GM12872 (cell line): ENCODE measurements around the gene AGXT.

Experiments
- CTCF ChIP-seq: IDR thresholded peaks from 3 replicates; pipeline ENCODE4 v1.5.1; 2011; ENCODE audit warnings: low read depth, mild to moderate bottlenecking, low read length, moderate library complexity; ENCODE audit not compliant: insufficient read depth

Gene AGXT

DNA sequence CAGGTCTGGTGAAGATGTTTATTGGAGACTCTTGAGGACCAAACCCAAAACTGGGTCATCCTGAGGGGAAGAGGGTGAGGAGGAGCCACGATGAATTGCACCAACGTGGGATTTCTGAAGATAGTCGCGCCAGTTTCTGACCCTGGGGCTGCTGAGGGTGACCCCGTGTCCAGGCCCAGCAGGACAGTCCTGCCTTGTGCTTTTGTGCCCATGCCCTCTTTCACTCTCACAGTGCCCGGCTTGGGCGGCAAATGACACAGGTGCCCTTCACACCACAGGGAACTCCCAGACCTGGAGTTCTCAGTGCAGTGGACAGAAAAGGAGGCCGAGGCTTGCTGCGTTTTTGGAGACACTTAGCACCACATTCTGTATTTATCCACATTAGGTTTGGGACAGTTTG lies 33.1 kb upstream of the AGXT start:
- TF ChIP-seq CTCF = no peak

GRCh38 chr2:240836781-240837467 lies 31.7 kb upstream of the AGXT start:
- TF ChIP-seq CTCF = no peak

GRCh38 chr2:240837621-240838020 lies 31.0 kb upstream of the AGXT start:
- no peak for TF ChIP-seq CTCF

DNA sequence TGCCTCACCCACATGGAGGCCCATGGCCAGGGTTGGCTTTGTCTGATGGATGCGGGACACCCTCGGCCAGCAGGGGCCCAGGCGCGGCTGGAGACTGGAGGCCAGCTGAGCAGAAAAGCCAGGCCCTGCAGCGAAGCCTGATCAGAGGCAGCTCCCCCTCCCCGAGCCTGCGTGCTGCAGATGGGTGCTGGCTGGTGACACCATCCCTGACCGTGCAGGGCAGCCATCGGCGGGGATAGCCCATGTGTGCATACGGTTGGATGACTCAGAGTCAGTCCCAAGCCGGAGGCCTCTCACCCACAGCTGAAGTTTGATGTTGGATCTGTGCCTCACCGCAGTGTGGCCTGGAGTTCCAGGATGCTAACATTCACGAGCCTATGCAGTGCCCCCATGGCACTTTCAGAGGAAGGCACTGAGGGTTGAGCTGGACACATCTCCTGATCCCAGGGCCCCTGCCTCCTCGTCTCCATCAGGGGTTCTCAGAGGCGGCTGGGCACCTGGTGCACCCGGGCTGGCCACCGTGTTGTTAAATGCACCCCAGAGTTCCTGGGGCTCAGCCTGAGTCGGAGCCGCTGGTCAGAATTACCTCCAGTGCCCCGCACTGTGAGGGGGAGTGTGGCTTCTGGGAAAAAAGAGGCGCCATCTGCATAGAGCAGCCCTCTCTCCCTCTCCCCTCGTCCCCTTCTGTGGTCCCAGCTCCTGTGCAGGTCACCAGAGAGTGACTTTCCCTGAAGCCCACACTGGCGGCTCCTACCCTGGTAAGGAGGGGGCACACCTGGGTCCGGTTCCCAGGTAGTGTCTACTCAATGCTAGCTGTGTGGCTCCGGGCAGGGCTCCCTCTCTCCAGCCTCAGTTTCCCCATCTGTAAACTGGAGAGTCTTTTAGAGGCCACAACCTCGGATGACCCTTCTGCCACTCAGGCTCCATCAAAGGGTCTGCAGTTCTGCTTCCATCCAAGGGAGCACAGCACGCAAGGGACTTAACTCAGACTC lies 29.2 kb upstream of the AGXT start:
- no peak for TF ChIP-seq CTCF

GRCh38 chr2:240840435-240841060 lies 28.1 kb upstream of the AGXT start:
- peak; percentile 56 for TF ChIP-seq CTCF

- no peak for TF ChIP-seq CTCF
Observed at GRCh38 chr2:240846873-240847595, 21.6 kb upstream of the AGXT start.
